PC-9 (cell line): Measurements from ENCODE around the gene PDLIM7. TPM values are rescaled to one million over a fixed set of nuclear protein-coding genes. Genes with fewer than 3 reads are reported as not detected.

Source experiments
- BruUV-seq: library from RNA; stranded (reverse); fragments of 400-500 nt; replicated peaks from 2 replicates; lab custom pipeline; 2021; lab: Mats Ljungman, UMichigan
- CTCF ChIA-PET: fragments of 300-600 bp; sonication (Branson Sonifier 250); formaldehyde crosslinking; loops from one replicate; lab custom pipeline; 2022; ENCODE audit warnings: antibody characterized with exemption; lab: Charles Lee
- POLR2A ChIA-PET: fragments of 300-600 bp; sonication (Branson Sonifier 250); formaldehyde crosslinking; loops from one replicate; lab custom pipeline; 2022; ENCODE audit warnings: antibody characterized with exemption; ENCODE audit not compliant: unreplicated experiment; lab: Charles Lee
- DNase-seq, 2 experiments: peaks; one replicate each; pipeline versions ENCODE4 v3.0.0 to v3.0.0-alpha.2; 2015 to 2022; ENCODE audit warnings: mixed read lengths in 1 of 2
- H2AFZ ChIP-seq: fragments of 200-600 bp; sonication (generic); 2 replicates; pipeline ENCODE4 v1.8.1; 2017; ENCODE audit warnings: antibody characterized with exemption
- H3F3A ChIP-seq: fragments of 200-600 bp; sonication (generic); 2 replicates; pipeline ENCODE4 v1.8.1; 2017; ENCODE audit warnings: antibody characterized with exemption, mild to moderate bottlenecking, low read depth; ENCODE audit not compliant: insufficient read depth
- H3K27ac ChIP-seq: fragments of 200-600 bp; sonication (generic); 2 replicates; pipeline ENCODE4 v1.6.1; 2016; ENCODE audit warnings: mixed run types
- H3K27me3 ChIP-seq: fragments of 200-600 bp; sonication (generic); 2 replicates; pipeline ENCODE4 v1.6.1; 2016; ENCODE audit warnings: low read depth, mixed run types; ENCODE audit not compliant: insufficient read depth
- H3K36me3 ChIP-seq: fragments of 200-600 bp; sonication (generic); 2 replicates; pipeline ENCODE4 v1.6.1; 2016; ENCODE audit warnings: low read depth, mixed run types
- H3K4me1 ChIP-seq: fragments of 200-600 bp; sonication (generic); replicated peaks from 2 replicates; pipeline ENCODE4 v1.6.1; 2016; ENCODE audit warnings: mixed run types; ENCODE audit not compliant: insufficient read depth
- H3K4me2 ChIP-seq: fragments of 200-600 bp; sonication (generic); 2 replicates; pipeline ENCODE4 v1.6.1; 2017; ENCODE audit warnings: mixed run types
- H3K4me3 ChIP-seq: fragments of 200-600 bp; sonication (generic); 2 replicates; pipeline ENCODE4 v1.6.1; 2016; ENCODE audit warnings: mixed run types
- H3K79me2 ChIP-seq: fragments of 200-600 bp; sonication (generic); 2 replicates; pipeline ENCODE4 v1.6.1; 2017; ENCODE audit warnings: low read depth, mixed run types
- H3K9me2 ChIP-seq: fragments of 200-600 bp; sonication (generic); 2 replicates; pipeline ENCODE4 v1.8.1; 2017; ENCODE audit warnings: mild to moderate bottlenecking; ENCODE audit not compliant: insufficient read depth
- H3K9me3 ChIP-seq: fragments of 200-600 bp; sonication (generic); 2 replicates; pipeline ENCODE4 v1.8.1; 2016; ENCODE audit warnings: low read depth; ENCODE audit not compliant: insufficient read depth
- H4K20me1 ChIP-seq: fragments of 200-600 bp; sonication (generic); 2 replicates; pipeline ENCODE4 v1.8.1; 2017; ENCODE audit not compliant: insufficient read depth
- CTCF ChIP-seq: fragments of 200-600 bp; sonication (generic); conservative IDR thresholded peaks from 2 replicates; pipeline ENCODE4 v1.6.1; 2017; ENCODE audit warnings: mixed run types, antibody characterized with exemption, mild to moderate bottlenecking, moderate library complexity
- EZH2 ChIP-seq: fragments of 200-600 bp; sonication (generic); IDR thresholded peaks from 2 replicates; pipeline ENCODE4 v1.8.0; 2017; ENCODE audit warnings: antibody characterized with exemption, low read depth
- intact Hi-C: fragments of 100-400 bp; cut with micrococcal nuclease; formaldehyde crosslinking; loops from one replicate; pipeline ENCODE4 v1.10.0; 2022; ENCODE audit not compliant: unreplicated experiment
- total RNA-seq: library from RNA; stranded (reverse); gene quantifications from 2 replicates; pipeline ENCODE4 v1.2.3, GENCODE V29; 2021

Gene PDLIM7
- total RNA-seq, 1 experiment from 2014 or later, result 167 TPM

- Histone ChIP-seq H3K79me2 (no peaks in the 10 kb centered on the region), H3K4me1 (no peaks in the 10 kb centered on the region), H4K20me1 (peaks cover 19% of the 10 kb centered on the region), H3K9me3 (no peaks in the 10 kb centered on the region), H3K4me2 (no peak overlapping the region), H3K27me3 (no peaks in the 10 kb centered on the region), H3K4me3 (no peak overlapping the region), H3F3A (peaks cover 19% of the 10 kb centered on the region; the same call in 1 of the 2 replicates), H3K27ac (no peak overlapping the region), H3K9me2 (no peaks in the 10 kb centered on the region), H3K36me3 (no peaks in the 10 kb centered on the region), H2AFZ (no peak overlapping the region)
- intact Hi-C loops, result no loop called here
- DNase-seq, result no peak
- POLR2A ChIA-PET, result interaction anchor here (0.8 kb wide), 1 partner anchor 35 kb away, joined by 3 read pairs; no protein-coding TSS in a partner anchor
- CTCF ChIA-PET, result no interaction called here
- BruUV-seq, result no TSS peak
- TF ChIP-seq EZH2 (no peak), CTCF (no peak)
These were observed 38.0 kb downstream of the PDLIM7 start for GRCh38 chr5:177459357-177459756.

GRCh38 chr5:177458912-177459350 lies 38.5 kb downstream of the PDLIM7 start:
- Histone ChIP-seq H3K4me3 (no peak overlapping the region), H3K27me3 (no peaks in the 10 kb centered on the region), H3K4me1 (0 out of 2 replicates have a peak, but pooled peaks cover 4% of the 10 kb centered on the region), H3K27ac (no peak overlapping the region), H3K36me3 (no peaks in the 10 kb centered on the region), H3K9me2 (no peaks in the 10 kb centered on the region), H3F3A (peaks cover 19% of the 10 kb centered on the region; the same call in 1 of the 2 replicates), H2AFZ (no peak overlapping the region), H3K9me3 (no peaks in the 10 kb centered on the region), H3K79me2 (no peaks in the 10 kb centered on the region), H4K20me1 (peaks cover 21% of the 10 kb centered on the region), H3K4me2 (no peak overlapping the region)
- ChIA-PET POLR2A (interaction anchor here (0.8 kb wide), 1 partner anchor 36 kb away, joined by 3 read pairs; no protein-coding TSS in a partner anchor), CTCF (no interaction called here)
- intact Hi-C loops, result no loop called here
- DNase-seq, result peak in 1 of 2 experiments; percentile 52
- TF ChIP-seq CTCF (no peak), EZH2 (no peak)
- no TSS peak for BruUV-seq

GRCh38 chr5:177457852-177458681 lies 39.3 kb downstream of the PDLIM7 start:
- ChIA-PET POLR2A (interaction anchor here (0.6 kb wide), 2 partner anchors 100 to 127 kb away, joined by 6 read pairs; no protein-coding TSS in a partner anchor), CTCF (interaction anchor here (0.6 to 1.5 kb wide), 9 partner anchors 10 to 764 kb away, joined by 3 to 12 read pairs (median 3); partner anchors contain the start of gene PDLIM7)
- Histone ChIP-seq H3K27ac (no peak overlapping the region), H3F3A (peaks cover 14% of the 10 kb centered on the region; the same call in 1 of the 2 replicates), H3K36me3 (no peaks in the 10 kb centered on the region), H3K9me3 (no peaks in the 10 kb centered on the region), H3K4me1 (0 out of 2 replicates have a peak, but pooled peaks cover 5% of the 10 kb centered on the region), H3K4me2 (no peak overlapping the region), H3K27me3 (no peaks in the 10 kb centered on the region), H3K79me2 (no peaks in the 10 kb centered on the region), H4K20me1 (peaks cover 23% of the 10 kb centered on the region), H3K9me2 (no peaks in the 10 kb centered on the region), H3K4me3 (no peak overlapping the region), H2AFZ (no peak overlapping the region)
- TF ChIP-seq EZH2, result no peak
- TF ChIP-seq CTCF, result no peak; the same call in 1 of the 2 replicates
- TSS peak; percentile 23 for BruUV-seq
- no peak for DNase-seq
- intact Hi-C loops, result loop anchor here (2.0 kb wide), 1 partner anchor 13 kb away; no protein-coding TSS in a partner anchor
